Measurements from ENCODE around the gene PTPRG. TPM values are rescaled to one million over a fixed set of nuclear protein-coding genes. Genes with fewer than 3 reads are reported as not detected.

PTPRG gene
- total RNA-seq, 1 experiment from 2014 or later = 32.1 TPM

GRCh38 chr3:61997101-61997500 lies 435.7 kb downstream of the PTPRG start:
- no TSS peak for BruUV-seq (replicated peaks)
- intact Hi-C loops (cut with micrococcal nuclease) = no loop called here

DNA sequence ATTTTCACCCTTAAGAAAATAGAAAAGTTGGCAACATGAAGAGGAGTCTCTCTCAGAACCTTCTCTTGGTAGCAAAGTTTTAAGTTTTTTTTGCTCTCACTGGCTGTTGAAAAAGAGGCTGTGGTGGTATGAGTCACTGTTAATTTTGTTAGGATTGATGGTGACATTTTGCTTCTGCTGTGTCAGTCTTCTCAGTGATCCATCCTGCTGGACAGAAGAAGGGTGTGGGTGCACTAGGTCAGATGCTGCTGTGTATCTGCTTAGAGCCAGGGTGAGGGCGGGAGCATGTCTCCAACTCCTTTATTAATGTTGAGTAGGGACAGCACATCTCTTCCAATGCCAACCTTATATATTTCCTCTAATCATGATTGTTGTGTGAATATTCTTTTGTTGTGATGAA lies 442.5 kb downstream of the PTPRG start:
- Histone ChIP-seq H3K27ac (ENCODE audit: low read depth, low read length) (no peak overlapping the region), H4K20me1 (ENCODE audit: insufficient read depth) (no peaks in the 10 kb centered on the region), H3K79me2 (ENCODE audit: insufficient read depth, low read length) (no peaks in the 10 kb centered on the region), H3K9ac (ENCODE audit: low read length) (no peak overlapping the region), H3K36me3 (ENCODE audit: control insufficient read depth in 1 of 2, insufficient read depth in 2 of 2, low read length in 2 of 2) (no peaks in the 10 kb centered on the region), H3K9me2 (ENCODE audit: insufficient read depth) (no peaks in the 10 kb centered on the region), H3K4me1 (ENCODE audit: control insufficient read depth in 1 of 2, insufficient read depth in 2 of 2, low read length in 2 of 2) (peaks cover 0 to 6% of the 10 kb centered on the region in 2 experiments; a peak in 2 of 4 replicates), H3K4me2 (ENCODE audit: low read length) (no peak overlapping the region), H3K9me3 (ENCODE audit: control insufficient read depth in 1 of 2, insufficient read depth in 1 of 2, low read depth in 1 of 2, low read length in 2 of 2) (no peaks in the 10 kb centered on the region), H3K27me3 (ENCODE audit: insufficient read depth, low read length) (no peaks in the 10 kb centered on the region), H2AFZ (ENCODE audit: low read depth, low read length, poor library complexity, severe bottlenecking) (no peak overlapping the region), H3K4me3 (replicated peaks in 1 of 2; ENCODE audit: low read depth in 1 of 2, low read length in 2 of 2) (no peak overlapping the region)
- CTCF ChIA-PET = no interaction called here
- DNase-seq (ENCODE audit: low read depth, low spot score) = no peak
- no TSS peak for BruUV-seq (replicated peaks)
- POLR2A ChIA-PET = no interaction called here
- no peak for ATAC-seq
- intact Hi-C loops (cut with micrococcal nuclease) = no loop called here
- RAD21 ChIA-PET (ENCODE audit: low non-redundant PET in 1 of 2, low total read pairs in 2 of 2, uncharacterized antibody in 2 of 2, unreplicated experiment in 2 of 2) = no interaction called here
- TF ChIP-seq TCF7L2 (IDR thresholded peaks at IDR 0.05; ENCODE audit: borderline replicate concordance, extremely low read depth, insufficient read depth, insufficient read length) = no peak
- no peak for TF ChIP-seq EZH2phosphoT487 (IDR thresholded peaks at IDR 0.05; ENCODE audit: borderline replicate concordance)
- TF ChIP-seq EZH2 (IDR thresholded peaks at IDR 0.05) = no peak
- TF ChIP-seq CEBPB (IDR thresholded peaks at IDR 0.05; ENCODE audit: low read depth) = no peak
- no peak for TF ChIP-seq EGR1 (IDR thresholded peaks at IDR 0.05; ENCODE audit: low read depth)
- no peak for TF ChIP-seq POLR2A (IDR thresholded peaks at IDR 0.05; ENCODE audit: borderline replicate concordance, extremely low read depth, insufficient read depth, insufficient read length)
- no peak for TF ChIP-seq ELF1 (IDR thresholded peaks at IDR 0.05; ENCODE audit: borderline replicate concordance, low read depth)
- TF ChIP-seq FOSL1 (IDR thresholded peaks at IDR 0.05; ENCODE audit: low read depth) = no peak
- TF ChIP-seq POLR2AphosphoS5 (IDR thresholded peaks at IDR 0.05; ENCODE audit: low read depth, low read length) = no peak
- TF ChIP-seq ZFX (IDR thresholded peaks at IDR 0.05) = no peak
- TF ChIP-seq CTCF (IDR thresholded peaks at IDR 0.05 in 2 of 3, conservative IDR thresholded peaks at IDR 0.05 in 1 of 3; ENCODE audit: borderline replicate concordance in 1 of 3, insufficient read depth in 1 of 3, low read depth in 2 of 3, low read length in 2 of 3) = no peak
- TF ChIP-seq JUND (IDR thresholded peaks at IDR 0.05) = no peak
- TF ChIP-seq ZNF274 (IDR thresholded peaks at IDR 0.05; ENCODE audit: low read depth, low read length) = no peak
- TF ChIP-seq CBX3 (IDR thresholded peaks at IDR 0.05; ENCODE audit: low read depth) = no peak
- TF ChIP-seq MAX (IDR thresholded peaks at IDR 0.05) = no peak
- TF ChIP-seq YY1 (IDR thresholded peaks at IDR 0.05; ENCODE audit: extremely low read depth, insufficient replicate concordance, low read depth, low read length) = no peak

More at GRCh38 chr3:61997101-61997500, 435.7 kb downstream of the PTPRG start:
- H3K4me1 ChIP-seq (ENCODE audit: control insufficient read depth in 1 of 2, insufficient read depth in 2 of 2, low read length in 2 of 2) = peaks cover 0 to 6% of the 10 kb centered on the region in 2 experiments; a peak in 3 of 4 replicates
- H4K20me1 ChIP-seq (ENCODE audit: insufficient read depth) = no peaks in the 10 kb centered on the region
- no peak for TF ChIP-seq ATF3 (IDR thresholded peaks at IDR 0.05)
- no peak for TF ChIP-seq SP1 (IDR thresholded peaks at IDR 0.05; ENCODE audit: low read depth)
- TF ChIP-seq POLR2AphosphoS5 (IDR thresholded peaks at IDR 0.05; ENCODE audit: low read depth, low read length) = no peak
- H3K27me3 ChIP-seq (ENCODE audit: insufficient read depth, low read length) = no peaks in the 10 kb centered on the region
- no peaks in the 10 kb centered on the region for H3K9me2 ChIP-seq (ENCODE audit: insufficient read depth)
- ChIA-PET RAD21 (ENCODE audit: low non-redundant PET in 1 of 2, low total read pairs in 2 of 2, uncharacterized antibody in 2 of 2, unreplicated experiment in 2 of 2) (no interaction called here), POLR2A (no interaction called here), CTCF (no interaction called here)
- H3K9me3 ChIP-seq (ENCODE audit: control insufficient read depth in 1 of 2, insufficient read depth in 1 of 2, low read depth in 1 of 2, low read length in 2 of 2) = no peaks in the 10 kb centered on the region
- H2AFZ ChIP-seq (ENCODE audit: low read depth, low read length, poor library complexity, severe bottlenecking) = no peak overlapping the region
- no peak overlapping the region for H3K4me3 ChIP-seq (replicated peaks in 1 of 2; ENCODE audit: low read depth in 1 of 2, low read length in 2 of 2)
- H3K9ac ChIP-seq (ENCODE audit: low read length) = no peak overlapping the region
- H3K36me3 ChIP-seq (ENCODE audit: control insufficient read depth in 1 of 2, insufficient read depth in 2 of 2, low read length in 2 of 2) = no peaks in the 10 kb centered on the region; a peak in 1 of 4 replicates
- H3K79me2 ChIP-seq (ENCODE audit: insufficient read depth, low read length) = no peaks in the 10 kb centered on the region
- no peak overlapping the region for H3K27ac ChIP-seq (ENCODE audit: low read depth, low read length)
- H3K4me2 ChIP-seq (ENCODE audit: low read length) = no peak overlapping the region
- no peak for ATAC-seq
- DNase-seq (ENCODE audit: low read depth, low spot score) = no peak
